ENCODE data around the gene PLXNA4.

PLXNA4 gene

DNA sequence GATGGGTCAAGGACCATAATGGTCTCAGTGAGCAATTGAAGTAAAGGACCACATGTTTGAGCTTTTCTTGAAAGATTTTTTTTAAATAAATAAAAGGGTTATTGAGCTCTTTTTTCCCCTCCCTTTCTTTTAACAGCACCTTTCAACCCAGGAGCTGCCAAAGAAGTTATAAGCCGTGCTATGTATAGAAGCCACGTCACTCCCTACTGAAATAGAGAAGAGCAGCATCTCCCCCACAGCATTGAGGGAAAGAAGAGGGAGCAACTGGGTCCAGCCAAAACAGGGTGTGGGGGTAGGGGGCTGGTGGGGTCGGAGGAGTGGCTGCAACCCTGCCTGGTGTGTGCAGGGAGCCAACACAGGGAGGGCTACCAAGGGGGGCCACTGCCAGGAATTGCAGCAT lies 227.2 kb downstream of the PLXNA4 start:
- DNase-seq: no peak

DNA sequence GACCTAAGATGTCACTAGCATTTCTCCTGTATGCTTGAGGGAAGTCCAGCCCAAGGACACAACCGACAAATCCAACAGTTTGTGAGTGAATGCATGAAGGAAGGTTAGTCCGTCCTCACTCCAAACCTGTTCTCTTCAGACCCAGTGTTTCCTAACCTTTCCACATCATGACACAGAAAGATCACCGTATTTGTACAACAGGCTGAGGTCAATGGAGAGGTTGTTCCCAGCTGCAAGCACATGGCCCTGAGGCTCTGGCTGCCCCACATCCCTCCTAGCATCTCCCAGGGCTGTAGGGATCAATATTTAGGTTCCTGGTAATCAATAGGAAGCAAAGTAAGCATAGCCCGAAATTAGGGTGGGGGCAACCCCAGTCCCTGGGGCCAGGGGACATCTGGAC lies 227.9 kb downstream of the PLXNA4 start:
- DNase-seq: no peak

GRCh38 chr7:132347858-132348257 lies 228.4 kb downstream of the PLXNA4 start:
- no peak for DNase-seq

GRCh38 chr7:132347123-132347522 lies 229.1 kb downstream of the PLXNA4 start:
- peak; percentile 16 to 68 (median 29) for DNase-seq

DNA sequence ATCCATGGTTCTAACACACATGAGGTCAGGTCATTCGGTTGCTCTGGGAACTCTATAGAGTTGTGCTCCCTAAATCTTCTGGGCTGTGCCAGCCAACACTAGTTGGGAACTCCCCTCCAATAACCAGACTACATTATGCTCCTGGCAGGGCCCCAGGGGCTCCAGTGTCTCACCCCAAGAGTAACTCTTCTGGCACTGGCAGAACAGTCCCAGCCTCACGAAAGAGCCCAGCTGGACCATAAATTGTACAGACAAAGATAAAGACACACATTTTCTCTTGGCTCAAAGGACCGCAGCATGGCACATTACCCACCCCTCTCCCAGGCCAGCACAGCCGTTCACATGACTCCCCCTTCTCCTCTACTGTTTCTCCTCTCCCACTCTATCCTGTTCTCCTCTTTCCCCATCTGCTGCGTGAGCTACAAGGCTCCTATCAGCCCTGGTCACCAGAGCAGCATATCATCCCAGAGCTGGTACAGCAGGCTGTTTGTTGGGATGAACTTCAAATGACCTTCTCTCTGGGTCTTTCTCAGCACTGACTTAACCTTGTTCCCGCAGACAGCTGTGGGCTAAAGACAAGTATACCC lies 230.6 kb downstream of the PLXNA4 start:
- no peak for DNase-seq

- DNase-seq: no peak
Observed at GRCh38 chr7:132345030-132345429, 231.2 kb downstream of the PLXNA4 start.

DNA sequence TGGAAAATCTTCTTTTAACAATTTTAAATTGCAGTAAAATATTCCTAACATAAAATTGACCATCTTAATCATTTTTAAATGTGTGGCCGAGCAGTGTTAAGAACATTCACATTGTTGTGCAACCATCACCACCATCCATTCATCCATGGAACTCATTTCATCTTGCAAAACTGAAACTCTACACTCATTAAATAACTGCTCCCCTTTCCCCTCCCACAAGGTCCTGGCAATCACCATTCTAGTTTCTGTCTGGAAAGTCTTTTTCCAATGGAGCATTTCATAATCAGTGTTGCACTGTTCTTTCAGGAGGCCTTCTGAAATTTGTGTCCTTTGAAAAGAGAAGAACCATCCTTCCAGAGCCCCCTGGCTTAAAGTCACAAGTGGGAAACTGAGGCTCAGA lies 233.1 kb downstream of the PLXNA4 start:
- DNase-seq: no peak

DNA sequence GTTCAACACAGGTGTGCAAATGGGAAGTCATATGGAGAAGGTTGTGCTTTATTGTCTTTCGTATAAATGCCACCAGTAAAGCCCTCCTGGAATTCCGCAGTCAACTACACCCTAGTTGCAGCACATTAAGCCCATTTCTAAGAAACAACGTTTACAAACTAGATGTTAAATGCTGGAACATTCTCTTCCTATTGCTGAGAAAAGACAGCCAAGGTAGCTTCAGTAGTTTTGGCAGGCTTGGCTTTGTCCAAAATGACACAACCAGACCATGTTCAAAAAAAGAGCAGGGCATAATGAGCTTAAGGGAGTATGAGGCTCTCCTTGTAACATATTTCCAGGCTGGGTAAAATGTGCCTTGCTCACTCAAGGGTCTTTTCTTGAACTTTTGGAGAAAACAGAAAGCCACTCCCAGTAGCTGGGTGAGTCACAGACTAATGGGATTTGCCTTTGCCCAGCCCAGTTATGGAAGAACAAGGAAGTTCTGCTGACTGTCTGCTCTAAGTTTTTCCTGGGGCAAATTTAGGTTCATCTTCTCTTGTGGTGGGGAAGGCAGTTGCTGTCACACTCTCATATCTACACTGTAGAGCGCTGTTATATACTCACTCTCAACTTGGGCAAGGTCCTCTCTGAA lies 238.7 kb downstream of the PLXNA4 start:
- no peak for DNase-seq

DNA sequence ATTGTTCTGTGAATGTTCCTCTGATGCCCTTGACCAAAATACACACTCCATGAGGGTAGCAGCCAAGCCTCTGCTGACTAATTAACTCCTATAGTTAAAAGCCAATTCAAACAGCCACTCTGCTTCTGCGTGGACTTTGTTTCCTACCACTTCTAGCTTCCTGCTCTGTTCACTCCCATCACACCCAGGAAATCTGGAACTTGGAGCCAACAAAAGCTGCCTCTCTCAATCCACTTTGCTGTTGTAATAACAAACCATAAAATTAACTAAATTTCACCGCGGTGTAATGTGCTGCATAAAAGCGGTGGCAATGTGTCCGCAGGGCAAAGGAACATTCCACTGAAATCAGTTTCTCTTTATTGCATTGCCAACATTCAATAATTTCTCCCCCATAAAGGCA lies 239.5 kb downstream of the PLXNA4 start:
- DNase-seq: no peak

DNA sequence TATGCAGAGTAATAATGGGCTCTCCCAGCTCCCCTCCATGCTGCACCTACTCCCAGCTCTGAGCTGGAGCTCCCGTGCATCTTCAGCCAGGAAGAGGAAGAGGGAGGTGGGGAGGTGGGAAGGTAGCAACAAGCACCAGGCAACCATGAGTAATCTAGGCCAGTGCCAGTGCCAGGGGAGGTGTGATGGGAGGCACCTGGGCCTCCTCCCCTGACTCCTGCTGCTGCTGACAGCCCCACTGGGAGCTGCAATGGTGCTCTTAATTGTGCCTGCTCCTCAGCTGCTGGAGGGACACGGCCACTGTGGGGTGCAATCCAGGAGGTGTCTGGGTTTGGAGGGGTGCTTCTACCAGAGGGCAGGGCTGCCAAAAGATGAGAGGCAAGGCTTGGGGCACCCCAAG lies 243.0 kb downstream of the PLXNA4 start:
- DNase-seq: peak in 1 of 3 experiments; percentile 22

DNA sequence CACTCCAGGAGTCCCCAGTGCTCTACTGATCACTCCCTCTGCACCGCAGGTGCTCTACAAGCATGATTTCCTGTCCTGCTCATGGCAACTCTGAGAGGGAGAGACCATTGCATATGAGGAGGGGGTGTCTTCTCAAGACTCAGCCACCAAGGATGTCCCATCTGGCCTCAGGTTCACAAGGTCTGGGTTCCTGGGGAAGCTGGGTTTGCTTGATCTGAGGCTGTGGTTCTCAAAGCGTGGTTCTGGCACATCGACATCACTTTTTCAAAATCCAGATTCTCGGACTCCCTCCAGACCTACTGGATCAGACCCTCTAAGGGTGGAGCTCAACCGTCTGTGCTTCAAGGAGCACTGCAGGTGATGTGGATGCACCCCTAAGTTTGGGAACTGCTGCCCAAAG lies 247.5 kb downstream of the PLXNA4 start:
- peak in 1 of 3 experiments; percentile 10 for DNase-seq

- no peak for DNase-seq
Observed at GRCh38 chr7:132328047-132328620, 248.1 kb downstream of the PLXNA4 start.

- DNase-seq: no peak
Observed at GRCh38 chr7:132326878-132327589, 249.2 kb downstream of the PLXNA4 start.

GRCh38 chr7:132322970-132323369 lies 253.3 kb downstream of the PLXNA4 start:
- no peak for DNase-seq

GRCh38 chr7:132321387-132321786 lies 254.9 kb downstream of the PLXNA4 start:
- DNase-seq: peak in 1 of 3 experiments; percentile 26

DNA sequence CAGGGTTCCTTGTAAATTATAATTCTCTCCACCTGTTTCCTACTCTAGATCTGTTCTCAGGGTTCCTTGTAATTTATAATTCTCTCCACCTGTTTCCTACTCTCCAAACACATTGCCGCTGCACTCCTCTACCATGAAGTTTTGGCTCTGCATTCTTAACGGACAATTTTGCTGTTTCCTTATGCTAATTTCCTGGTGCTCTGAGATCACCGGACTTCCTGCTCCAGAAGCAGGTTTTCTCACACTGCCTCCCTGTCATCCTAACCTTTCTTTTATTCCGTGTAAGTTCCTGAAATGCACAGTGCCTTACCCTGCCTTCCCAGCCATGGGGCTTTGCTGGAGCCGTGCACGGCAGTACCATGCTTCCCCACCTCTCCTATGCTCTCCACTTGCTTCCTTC lies 256.8 kb downstream of the PLXNA4 start:
- DNase-seq: no peak

DNA sequence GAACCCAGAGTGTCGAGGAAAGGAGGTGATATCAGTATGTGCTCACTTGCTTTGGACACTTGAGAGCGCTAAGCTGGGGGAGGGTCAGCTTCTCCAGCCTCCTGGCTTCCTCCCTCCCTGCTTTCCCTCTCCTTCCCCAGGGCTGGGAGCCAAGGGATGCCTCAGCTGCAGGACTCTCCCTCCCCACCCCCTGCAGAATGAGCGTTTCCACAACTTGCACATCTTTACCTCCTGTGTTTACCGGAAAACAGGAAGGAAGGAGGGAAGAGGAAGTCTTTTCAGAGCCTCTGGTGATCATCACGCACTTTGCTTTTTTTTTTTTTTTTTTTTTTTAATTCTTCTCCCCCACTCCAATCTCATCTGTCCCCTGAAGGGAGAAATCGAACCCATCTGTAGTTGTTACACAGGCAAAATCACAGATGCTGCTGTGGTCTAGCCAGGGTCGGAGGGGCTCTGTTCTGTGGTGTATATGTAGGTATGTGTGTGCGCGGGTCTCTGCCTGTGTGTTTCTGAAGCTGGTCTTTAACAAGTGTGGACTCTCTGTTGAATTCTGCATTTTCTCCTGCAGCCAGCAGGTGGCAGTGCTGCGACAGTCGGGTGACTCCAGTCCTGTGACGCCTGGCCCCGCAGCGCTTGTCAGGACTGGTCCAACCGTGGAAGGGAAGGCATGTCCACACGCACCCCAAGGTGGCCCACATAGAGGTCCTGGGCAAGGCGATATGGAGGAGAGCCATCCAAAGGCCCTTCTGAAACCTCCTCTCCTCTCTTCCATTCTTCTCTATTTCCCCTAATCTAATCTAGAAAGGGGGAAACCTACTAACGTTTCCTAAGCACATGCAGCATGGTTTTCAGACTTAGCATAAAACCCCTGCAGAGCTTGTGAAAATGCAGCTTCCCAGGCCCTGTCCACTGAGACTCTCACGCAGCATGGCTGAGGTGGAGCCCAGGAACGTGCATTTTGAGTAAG lies 257.6 kb downstream of the PLXNA4 start:
- peak; percentile 77 to 93 (median 92) for DNase-seq

DNA sequence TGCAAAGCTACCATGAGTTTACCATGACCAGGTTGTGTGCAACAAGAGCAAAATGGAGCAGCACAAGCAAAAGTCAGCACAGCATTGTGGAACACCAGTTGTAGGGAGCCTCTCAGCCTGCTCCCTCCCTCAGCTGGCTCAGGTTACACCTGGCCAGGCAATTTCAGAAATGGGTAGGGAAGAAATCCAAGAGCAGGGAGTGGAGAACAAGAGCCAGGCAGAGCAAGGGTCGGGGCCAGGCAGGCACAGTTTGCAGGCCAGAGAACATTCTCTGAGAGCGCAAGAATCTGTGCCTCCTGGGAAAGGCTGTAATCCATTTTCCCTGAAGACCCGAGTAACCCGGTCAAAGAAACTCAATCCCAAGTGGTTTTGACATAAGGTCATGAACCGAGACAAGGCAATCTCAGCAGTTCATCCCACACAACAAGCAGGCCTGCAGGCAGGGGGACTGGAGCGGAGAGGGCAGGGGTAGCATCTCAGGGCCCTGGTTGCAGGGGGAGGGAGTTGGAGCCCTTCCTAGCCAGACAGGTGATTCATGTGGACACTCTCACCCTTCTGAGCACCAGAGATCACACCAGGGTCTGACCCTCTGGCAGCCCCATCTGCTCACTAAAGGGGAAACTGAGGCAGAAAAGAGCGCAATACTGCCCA lies 258.4 kb downstream of the PLXNA4 start:
- DNase-seq: peak in 1 of 3 experiments; percentile 12

DNA sequence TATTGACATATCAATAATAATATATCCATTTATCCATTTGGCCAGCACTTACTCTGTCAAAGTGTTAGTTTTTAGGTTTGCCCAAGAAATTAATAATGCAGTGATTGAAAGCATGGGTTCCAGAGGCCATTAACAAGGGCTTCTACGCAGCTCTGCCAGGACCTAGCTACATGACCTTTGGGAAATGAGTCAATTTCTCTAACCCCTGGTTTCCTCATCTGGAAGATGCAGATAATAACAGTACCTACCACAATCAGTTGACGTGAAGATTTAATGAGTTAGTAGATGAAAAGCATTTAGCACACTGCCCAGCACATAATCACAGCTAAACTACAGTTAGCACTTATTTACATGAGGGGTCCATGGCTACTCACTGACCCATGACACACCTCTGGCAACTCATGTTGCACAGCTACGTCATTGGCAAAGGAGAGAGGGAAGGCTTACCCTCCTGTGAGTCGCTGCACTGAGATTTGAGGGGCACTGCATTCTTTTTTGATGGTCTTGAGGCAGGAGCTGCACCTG lies 263.7 kb downstream of the PLXNA4 start:
- DNase-seq: no peak

DNA sequence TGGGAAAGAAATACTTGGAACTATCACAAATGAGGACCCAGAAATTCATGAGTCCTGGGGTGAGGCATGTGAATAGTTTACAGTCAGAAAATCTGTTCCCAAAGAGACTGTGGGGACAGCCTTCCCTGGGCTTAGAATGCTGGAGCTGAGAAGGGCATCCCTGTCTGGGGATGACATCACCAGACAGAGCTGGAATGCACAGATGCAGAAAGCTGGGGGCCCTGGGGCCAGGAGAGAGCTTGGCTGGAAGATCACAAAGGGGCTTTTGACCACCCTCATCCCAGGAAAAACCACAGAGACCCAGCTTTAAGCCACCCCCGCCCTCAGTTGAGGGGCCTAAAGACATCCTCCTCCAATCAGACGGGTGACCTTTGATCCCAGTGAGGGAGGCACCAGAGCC lies 264.5 kb downstream of the PLXNA4 start:
- DNase-seq: no peak

GRCh38 chr7:132309102-132309805 lies 267.0 kb downstream of the PLXNA4 start:
- no peak for DNase-seq

Measured in NCI-H1417 (cell line).